Measurements from ENCODE around the gene ZNF512. TPM values are rescaled to one million over a fixed set of nuclear protein-coding genes. Genes with fewer than 3 reads are reported as not detected.

ZNF512 gene
- total and polyA plus RNA-seq, 2 experiments from 2014 or later, result 20.7 to 38.6 TPM

- H3K4me1 ChIP-seq (ENCODE audit: low read depth), result no peaks in the 10 kb centered on the region
- no peaks in the 10 kb centered on the region for H3K9me3 ChIP-seq (ENCODE audit: low read depth)
- no peaks in the 10 kb centered on the region for H3K27me3 ChIP-seq
- H3K27ac ChIP-seq, result no peak overlapping the region
- no peak for DNase-seq (ENCODE audit: low read depth in 1 of 2, low spot score in 1 of 2)
- peaks cover 41% of the 10 kb centered on the region for H3K36me3 ChIP-seq
- no peak overlapping the region for H3K4me3 ChIP-seq
- no peak for TF ChIP-seq CTCF (IDR thresholded peaks at IDR 0.05; ENCODE audit: low read depth, low read length)
Observed at GRCh38 chr2:27647737-27648136, 64.9 kb downstream of the ZNF512 start.

GRCh38 chr2:27651056-27651455 is 68.2 kb downstream of the ZNF512 start:
- H3K27ac ChIP-seq, result no peak overlapping the region
- no peak for TF ChIP-seq CTCF (IDR thresholded peaks at IDR 0.05; ENCODE audit: low read depth, low read length)
- H3K36me3 ChIP-seq, result peaks cover 47% of the 10 kb centered on the region

GRCh38 chr2:27652341-27652740 is 69.5 kb downstream of the ZNF512 start:
- Histone ChIP-seq H3K4me1 (ENCODE audit: low read depth) (no peaks in the 10 kb centered on the region), H3K27ac (no peak overlapping the region), H3K36me3 (peaks cover 58% of the 10 kb centered on the region), H3K9me3 (ENCODE audit: low read depth) (no peaks in the 10 kb centered on the region), H3K27me3 (no peaks in the 10 kb centered on the region), H3K4me3 (no peak overlapping the region)
- TF ChIP-seq CTCF (IDR thresholded peaks at IDR 0.05; ENCODE audit: low read depth, low read length), result no peak
- DNase-seq (ENCODE audit: low read depth in 1 of 2, low spot score in 1 of 2), result no peak

More at GRCh38 chr2:27651056-27651455, 68.2 kb downstream of the ZNF512 start:
- no peak for DNase-seq (ENCODE audit: low read depth in 1 of 2, low spot score in 1 of 2)
- H3K4me3 ChIP-seq, result no peak overlapping the region
- no peaks in the 10 kb centered on the region for H3K4me1 ChIP-seq (ENCODE audit: low read depth)
- H3K27me3 ChIP-seq, result no peaks in the 10 kb centered on the region
- no peaks in the 10 kb centered on the region for H3K9me3 ChIP-seq (ENCODE audit: low read depth)

GRCh38 chr2:27652790-27653189 is 69.9 kb downstream of the ZNF512 start:
- H3K27me3 ChIP-seq, result no peaks in the 10 kb centered on the region
- H3K9me3 ChIP-seq (ENCODE audit: low read depth), result no peaks in the 10 kb centered on the region
- TF ChIP-seq CTCF (IDR thresholded peaks at IDR 0.05; ENCODE audit: low read depth, low read length), result no peak
- peaks cover 59% of the 10 kb centered on the region for H3K36me3 ChIP-seq
- no peaks in the 10 kb centered on the region for H3K4me1 ChIP-seq (ENCODE audit: low read depth)
- no peak overlapping the region for H3K4me3 ChIP-seq
- no peak overlapping the region for H3K27ac ChIP-seq
- no peak for DNase-seq (ENCODE audit: low read depth in 1 of 2, low spot score in 1 of 2)

GRCh38 chr2:27653397-27653796 is 70.6 kb downstream of the ZNF512 start:
- no peak overlapping the region for H3K27ac ChIP-seq
- TF ChIP-seq CTCF (IDR thresholded peaks at IDR 0.05; ENCODE audit: low read depth, low read length), result no peak
- H3K4me1 ChIP-seq (ENCODE audit: low read depth), result no peaks in the 10 kb centered on the region
- H3K36me3 ChIP-seq, result peaks cover 63% of the 10 kb centered on the region
- H3K4me3 ChIP-seq, result no peak overlapping the region
- no peaks in the 10 kb centered on the region for H3K27me3 ChIP-seq
- H3K9me3 ChIP-seq (ENCODE audit: low read depth), result no peaks in the 10 kb centered on the region
- no peak for DNase-seq (ENCODE audit: low read depth in 1 of 2, low spot score in 1 of 2)
